K562 (cell line): Measurements from ENCODE around the gene TRABD2B. TPM values are rescaled to one million over a fixed set of nuclear protein-coding genes. Genes with fewer than 3 reads are reported as not detected.

Experiments
- ARID1B ChIP-seq: fragments of 450-650 bp; IDR thresholded peaks from 2 replicates; pipeline ENCODE4 v1.6.1; 2016; ENCODE audit warnings: antibody characterized with exemption, mild to moderate bottlenecking, inconsistent platforms
- MBD2 ChIP-seq: sonication (generic); IDR thresholded peaks from 2 replicates; pipeline ENCODE4 v1.6.1; 2016; ENCODE audit warnings: low read depth, borderline replicate concordance
- MIER1 ChIP-seq: fragments of 450-650 bp; IDR thresholded peaks from 2 replicates; pipeline ENCODE4 v1.6.1; 2016; ENCODE audit warnings: antibody characterized with exemption, mild to moderate bottlenecking, low read depth
- RFX7 ChIP-seq: fragments of 250-450 bp; sonication (Bioruptor Pico); IDR thresholded peaks from 2 replicates; pipeline ENCODE4 v1.5.1; 2021; ENCODE audit warnings: mild to moderate bottlenecking
- SOX6 ChIP-seq: fragments of 450-650 bp; IDR thresholded peaks from 2 replicates; pipeline ENCODE4 v1.6.1; 2014; ENCODE audit warnings: mild to moderate bottlenecking
- SRSF7 ChIP-seq: fragments of 200-400 bp; formaldehyde crosslinking; optimal IDR thresholded peaks from 2 replicates; pipeline ENCODE3; 2017; ENCODE audit warnings: mild to moderate bottlenecking, low read depth, low read length
- ZBTB8A ChIP-seq: fragments of 450-650 bp; IDR thresholded peaks from 2 replicates; pipeline ENCODE4 v1.6.1; 2018; ENCODE audit warnings: mild to moderate bottlenecking, moderate library complexity; ENCODE audit not compliant: partially characterized antibody
- ZNF263 ChIP-seq: sonication (generic); formaldehyde crosslinking; IDR thresholded peaks from 2 replicates; pipeline ENCODE4 v1.8.0; 2022; ENCODE audit warnings: mild to moderate bottlenecking, missing genetic modification reagents, borderline replicate concordance
- polyA plus RNA-seq, 8 experiments: library from polyadenylated mRNA; depleted of rRNA in 4 of 8; stranded (reverse) in 5 of 8; unstranded in 3 of 8; fragments of >200 nt; fragmentation: Nextera tagmentation in 2 of 8; fragmentation: Illumina TruSeq in 1 of 8; extraction: Ambion mirVana in 2 of 8; extraction: Trizol in 1 of 8; gene quantifications; 2 replicates each; pipeline versions ENCODE4 v1.2.1 to v1.2.3, GENCODE V29; 2011 to 2014; ENCODE audit warnings: inconsistent platforms in 1 of 8, missing spikeins in 1 of 8
- total RNA-seq, 7 experiments: library from RNA; depleted of rRNA in 6 of 7; stranded (reverse); fragments of >200 nt in 6 of 7; fragmentation: Illumina TruSeq in 2 of 7; extraction: Trizol in 2 of 7; gene quantifications; 2 replicates each; pipeline versions ENCODE4 v1.2.1 to v1.2.3, GENCODE V29; 2011 to 2021; ENCODE audit warnings: low replicate concordance in 1 of 7
- TF ChIP-seq, protein P1 (sequence below): sonication (generic); formaldehyde crosslinking; IDR thresholded peaks from 2 replicates; pipeline ENCODE4 v1.8.1; 2023; ENCODE audit warnings: mild to moderate bottlenecking, missing genetic modification reagents
- TF ChIP-seq, protein P2 (sequence below): fragments of 450-650 bp; IDR thresholded peaks from 2 replicates; pipeline ENCODE4 v1.7.1; 2018; ENCODE audit warnings: mild to moderate bottlenecking, low read depth; ENCODE audit not compliant: partially characterized antibody
- TF ChIP-seq, protein P3 (sequence below), 3 experiments: IDR thresholded peaks in 2 of 3; conservative IDR thresholded peaks in 1 of 3; 2 replicates each; pipeline ENCODE4 v1.5.1; 2011 to 2012; ENCODE audit warnings: low read length in 3 of 3, mild to moderate bottlenecking in 3 of 3, control low read depth in 2 of 3, improper control_type of control experiment in 1 of 3, inconsistent platforms in 1 of 3, low read depth in 1 of 3, mixed read lengths in 1 of 3, moderate library complexity in 1 of 3; ENCODE audit not compliant: insufficient read depth in 2 of 3
- TF ChIP-seq, protein P4 (sequence below): fragments of 250-450 bp; sonication (Bioruptor Pico); IDR thresholded peaks from 2 replicates; pipeline ENCODE4 v1.8.0; 2021; ENCODE audit warnings: borderline replicate concordance, mild to moderate bottlenecking, moderate library complexity; ENCODE audit not compliant: poor library complexity, severe bottlenecking
- TF ChIP-seq, protein P5 (sequence below): fragments of 250-450 bp; sonication (Bioruptor Pico); IDR thresholded peaks from 2 replicates; pipeline ENCODE4 v1.4.0; 2020

The TRABD2B gene
- total and polyA plus RNA-seq, 9 of the 15 experiments (the other 6 are each of a cell fraction or from before 2014, with no cell fraction given): not detected

DNA sequence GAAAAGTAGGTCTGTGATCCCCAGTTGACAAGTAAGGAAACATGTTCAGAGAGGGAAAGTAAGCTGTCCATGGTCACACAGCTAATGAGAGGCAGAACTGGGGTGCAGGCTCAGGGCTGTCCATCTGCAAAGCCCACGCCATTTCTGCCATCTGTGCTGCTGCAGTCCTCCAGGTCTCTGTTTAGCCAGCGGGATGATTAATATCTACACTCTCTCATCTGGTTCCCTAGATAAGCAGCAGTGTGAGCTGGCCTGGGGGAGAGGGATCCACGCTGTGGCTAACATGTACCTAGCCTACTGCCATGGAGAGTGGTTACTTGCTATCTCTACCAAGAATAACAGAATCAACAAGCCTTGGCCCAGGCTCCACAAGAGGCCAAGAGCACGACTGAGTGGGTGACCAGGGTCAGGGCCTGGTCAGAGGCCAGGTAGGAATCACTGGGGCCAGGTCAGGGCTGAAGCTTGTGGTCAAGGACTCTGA is 75.2 kb downstream of the TRABD2B start (continued):
- TF ChIP-seq, protein P1, sequence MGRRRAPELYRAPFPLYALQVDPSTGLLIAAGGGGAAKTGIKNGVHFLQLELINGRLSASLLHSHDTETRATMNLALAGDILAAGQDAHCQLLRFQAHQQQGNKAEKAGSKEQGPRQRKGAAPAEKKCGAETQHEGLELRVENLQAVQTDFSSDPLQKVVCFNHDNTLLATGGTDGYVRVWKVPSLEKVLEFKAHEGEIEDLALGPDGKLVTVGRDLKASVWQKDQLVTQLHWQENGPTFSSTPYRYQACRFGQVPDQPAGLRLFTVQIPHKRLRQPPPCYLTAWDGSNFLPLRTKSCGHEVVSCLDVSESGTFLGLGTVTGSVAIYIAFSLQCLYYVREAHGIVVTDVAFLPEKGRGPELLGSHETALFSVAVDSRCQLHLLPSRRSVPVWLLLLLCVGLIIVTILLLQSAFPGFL (CRISPR knock-in tag): no peak
- TF ChIP-seq, protein P2, sequence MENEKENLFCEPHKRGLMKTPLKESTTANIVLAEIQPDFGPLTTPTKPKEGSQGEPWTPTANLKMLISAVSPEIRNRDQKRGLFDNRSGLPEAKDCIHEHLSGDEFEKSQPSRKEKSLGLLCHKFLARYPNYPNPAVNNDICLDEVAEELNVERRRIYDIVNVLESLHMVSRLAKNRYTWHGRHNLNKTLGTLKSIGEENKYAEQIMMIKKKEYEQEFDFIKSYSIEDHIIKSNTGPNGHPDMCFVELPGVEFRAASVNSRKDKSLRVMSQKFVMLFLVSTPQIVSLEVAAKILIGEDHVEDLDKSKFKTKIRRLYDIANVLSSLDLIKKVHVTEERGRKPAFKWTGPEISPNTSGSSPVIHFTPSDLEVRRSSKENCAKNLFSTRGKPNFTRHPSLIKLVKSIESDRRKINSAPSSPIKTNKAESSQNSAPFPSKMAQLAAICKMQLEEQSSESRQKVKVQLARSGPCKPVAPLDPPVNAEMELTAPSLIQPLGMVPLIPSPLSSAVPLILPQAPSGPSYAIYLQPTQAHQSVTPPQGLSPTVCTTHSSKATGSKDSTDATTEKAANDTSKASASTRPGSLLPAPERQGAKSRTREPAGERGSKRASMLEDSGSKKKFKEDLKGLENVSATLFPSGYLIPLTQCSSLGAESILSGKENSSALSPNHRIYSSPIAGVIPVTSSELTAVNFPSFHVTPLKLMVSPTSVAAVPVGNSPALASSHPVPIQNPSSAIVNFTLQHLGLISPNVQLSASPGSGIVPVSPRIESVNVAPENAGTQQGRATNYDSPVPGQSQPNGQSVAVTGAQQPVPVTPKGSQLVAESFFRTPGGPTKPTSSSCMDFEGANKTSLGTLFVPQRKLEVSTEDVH: no peak
- TF ChIP-seq, protein P3, sequence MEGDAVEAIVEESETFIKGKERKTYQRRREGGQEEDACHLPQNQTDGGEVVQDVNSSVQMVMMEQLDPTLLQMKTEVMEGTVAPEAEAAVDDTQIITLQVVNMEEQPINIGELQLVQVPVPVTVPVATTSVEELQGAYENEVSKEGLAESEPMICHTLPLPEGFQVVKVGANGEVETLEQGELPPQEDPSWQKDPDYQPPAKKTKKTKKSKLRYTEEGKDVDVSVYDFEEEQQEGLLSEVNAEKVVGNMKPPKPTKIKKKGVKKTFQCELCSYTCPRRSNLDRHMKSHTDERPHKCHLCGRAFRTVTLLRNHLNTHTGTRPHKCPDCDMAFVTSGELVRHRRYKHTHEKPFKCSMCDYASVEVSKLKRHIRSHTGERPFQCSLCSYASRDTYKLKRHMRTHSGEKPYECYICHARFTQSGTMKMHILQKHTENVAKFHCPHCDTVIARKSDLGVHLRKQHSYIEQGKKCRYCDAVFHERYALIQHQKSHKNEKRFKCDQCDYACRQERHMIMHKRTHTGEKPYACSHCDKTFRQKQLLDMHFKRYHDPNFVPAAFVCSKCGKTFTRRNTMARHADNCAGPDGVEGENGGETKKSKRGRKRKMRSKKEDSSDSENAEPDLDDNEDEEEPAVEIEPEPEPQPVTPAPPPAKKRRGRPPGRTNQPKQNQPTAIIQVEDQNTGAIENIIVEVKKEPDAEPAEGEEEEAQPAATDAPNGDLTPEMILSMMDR (IDR thresholded peaks at IDR 0.05 in 2 of 3, conservative IDR thresholded peaks at IDR 0.05 in 1 of 3; ENCODE audit: insufficient read depth in 2 of 3, low read depth in 1 of 3, low read length in 3 of 3): no peak
- TF ChIP-seq RFX7: no peak
- TF ChIP-seq ZNF263: no peak
- peak; percentile 87 for TF ChIP-seq ARID1B
- TF ChIP-seq, protein P4, sequence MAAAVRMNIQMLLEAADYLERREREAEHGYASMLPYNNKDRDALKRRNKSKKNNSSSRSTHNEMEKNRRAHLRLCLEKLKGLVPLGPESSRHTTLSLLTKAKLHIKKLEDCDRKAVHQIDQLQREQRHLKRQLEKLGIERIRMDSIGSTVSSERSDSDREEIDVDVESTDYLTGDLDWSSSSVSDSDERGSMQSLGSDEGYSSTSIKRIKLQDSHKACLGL: no peak
- no peak for TF ChIP-seq SRSF7
- TF ChIP-seq ZBTB8A: no peak
- peak; percentile 70; the same call in 1 of the 2 replicates for TF ChIP-seq SOX6
- no peak for TF ChIP-seq MIER1
- TF ChIP-seq, protein P5, sequence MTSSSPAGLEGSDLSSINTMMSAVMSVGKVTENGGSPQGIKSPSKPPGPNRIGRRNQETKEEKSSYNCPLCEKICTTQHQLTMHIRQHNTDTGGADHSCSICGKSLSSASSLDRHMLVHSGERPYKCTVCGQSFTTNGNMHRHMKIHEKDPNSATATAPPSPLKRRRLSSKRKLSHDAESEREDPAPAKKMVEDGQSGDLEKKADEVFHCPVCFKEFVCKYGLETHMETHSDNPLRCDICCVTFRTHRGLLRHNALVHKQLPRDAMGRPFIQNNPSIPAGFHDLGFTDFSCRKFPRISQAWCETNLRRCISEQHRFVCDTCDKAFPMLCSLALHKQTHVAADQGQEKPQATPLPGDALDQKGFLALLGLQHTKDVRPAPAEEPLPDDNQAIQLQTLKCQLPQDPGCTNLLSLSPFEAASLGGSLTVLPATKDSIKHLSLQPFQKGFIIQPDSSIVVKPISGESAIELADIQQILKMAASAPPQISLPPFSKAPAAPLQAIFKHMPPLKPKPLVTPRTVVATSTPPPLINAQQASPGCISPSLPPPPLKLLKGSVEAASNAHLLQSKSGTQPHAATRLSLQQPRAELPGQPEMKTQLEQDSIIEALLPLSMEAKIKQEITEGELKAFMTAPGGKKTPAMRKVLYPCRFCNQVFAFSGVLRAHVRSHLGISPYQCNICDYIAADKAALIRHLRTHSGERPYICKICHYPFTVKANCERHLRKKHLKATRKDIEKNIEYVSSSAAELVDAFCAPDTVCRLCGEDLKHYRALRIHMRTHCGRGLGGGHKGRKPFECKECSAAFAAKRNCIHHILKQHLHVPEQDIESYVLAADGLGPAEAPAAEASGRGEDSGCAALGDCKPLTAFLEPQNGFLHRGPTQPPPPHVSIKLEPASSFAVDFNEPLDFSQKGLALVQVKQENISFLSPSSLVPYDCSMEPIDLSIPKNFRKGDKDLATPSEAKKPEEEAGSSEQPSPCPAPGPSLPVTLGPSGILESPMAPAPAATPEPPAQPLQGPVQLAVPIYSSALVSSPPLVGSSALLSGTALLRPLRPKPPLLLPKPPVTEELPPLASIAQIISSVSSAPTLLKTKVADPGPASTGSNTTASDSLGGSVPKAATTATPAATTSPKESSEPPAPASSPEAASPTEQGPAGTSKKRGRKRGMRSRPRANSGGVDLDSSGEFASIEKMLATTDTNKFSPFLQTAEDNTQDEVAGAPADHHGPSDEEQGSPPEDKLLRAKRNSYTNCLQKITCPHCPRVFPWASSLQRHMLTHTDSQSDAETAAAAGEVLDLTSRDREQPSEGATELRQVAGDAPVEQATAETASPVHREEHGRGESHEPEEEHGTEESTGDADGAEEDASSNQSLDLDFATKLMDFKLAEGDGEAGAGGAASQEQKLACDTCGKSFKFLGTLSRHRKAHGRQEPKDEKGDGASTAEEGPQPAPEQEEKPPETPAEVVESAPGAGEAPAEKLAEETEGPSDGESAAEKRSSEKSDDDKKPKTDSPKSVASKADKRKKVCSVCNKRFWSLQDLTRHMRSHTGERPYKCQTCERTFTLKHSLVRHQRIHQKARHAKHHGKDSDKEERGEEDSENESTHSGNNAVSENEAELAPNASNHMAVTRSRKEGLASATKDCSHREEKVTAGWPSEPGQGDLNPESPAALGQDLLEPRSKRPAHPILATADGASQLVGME (CRISPR knock-in tag): no peak
- TF ChIP-seq MBD2: no peak
